ENCODE data around the gene OR51G1. TPM values are rescaled to one million over a fixed set of nuclear protein-coding genes. Genes with fewer than 3 reads are reported as not detected.

OR51G1 gene
- total RNA-seq, 2 donors from 2014 or later: not detected

- Histone ChIP-seq H3K9me3 (no peaks in the 10 kb centered on the region), H3K4me1 (no peaks in the 10 kb centered on the region), H3K27me3 (no peaks in the 10 kb centered on the region), H3K27ac (no peak overlapping the region), H3K9ac (ENCODE audit: low read depth in 2 of 2, low read length in 2 of 2) (no peak overlapping the region), H3K4me3 (no peak overlapping the region), H3K36me3 (no peaks in the 10 kb centered on the region)
- TF ChIP-seq CTCF (IDR thresholded peaks at IDR 0.05): no peak
- DNase-seq: no peak
- intact Hi-C loops (cut with DNase I): no loop called here
Measured at GRCh38 chr11:4936745-4937144, 12.6 kb upstream of the OR51G1 start.

GRCh38 chr11:4932751-4933150 lies 8.6 kb upstream of the OR51G1 start:
- Histone ChIP-seq H3K27me3 (no peaks in the 10 kb centered on the region), H3K4me3 (no peak overlapping the region), H3K4me1 (no peaks in the 10 kb centered on the region), H3K36me3 (no peaks in the 10 kb centered on the region), H3K27ac (no peak overlapping the region), H3K9ac (ENCODE audit: low read depth in 2 of 2, low read length in 2 of 2) (no peak overlapping the region), H3K9me3 (no peaks in the 10 kb centered on the region)
- TF ChIP-seq CTCF (IDR thresholded peaks at IDR 0.05): no peak
- intact Hi-C loops (cut with DNase I): no loop called here
- no peak for DNase-seq

- Histone ChIP-seq H3K27me3 (no peaks in the 10 kb centered on the region), H3K9ac (ENCODE audit: low read depth in 2 of 2, low read length in 2 of 2) (no peak overlapping the region), H3K4me3 (no peak overlapping the region), H3K27ac (no peak overlapping the region), H3K36me3 (no peaks in the 10 kb centered on the region), H3K9me3 (no peaks in the 10 kb centered on the region), H3K4me1 (no peaks in the 10 kb centered on the region)
- no peak for DNase-seq
- no peak for TF ChIP-seq CTCF (IDR thresholded peaks at IDR 0.05)
- intact Hi-C loops (cut with DNase I): no loop called here
Measured at GRCh38 chr11:4926608-4927007, 2.5 kb upstream of the OR51G1 start.

- Histone ChIP-seq H3K9ac (ENCODE audit: low read depth in 2 of 2, low read length in 2 of 2) (no peak overlapping the region), H3K27ac (no peak overlapping the region), H3K4me3 (no peak overlapping the region), H3K36me3 (no peaks in the 10 kb centered on the region), H3K27me3 (no peaks in the 10 kb centered on the region), H3K9me3 (no peaks in the 10 kb centered on the region), H3K4me1 (no peaks in the 10 kb centered on the region)
- TF ChIP-seq CTCF (IDR thresholded peaks at IDR 0.05): no peak
- no peak for DNase-seq
- intact Hi-C loops (cut with DNase I): no loop called here
Measured at GRCh38 chr11:4922304-4922703, 1.8 kb downstream of the OR51G1 start.

GRCh38 chr11:4921796-4922195 lies 2.3 kb downstream of the OR51G1 start:
- no peak overlapping the region for H3K4me3 ChIP-seq
- DNase-seq: no peak
- H3K36me3 ChIP-seq: no peaks in the 10 kb centered on the region
- H3K4me1 ChIP-seq: no peaks in the 10 kb centered on the region
- no peaks in the 10 kb centered on the region for H3K27me3 ChIP-seq
- intact Hi-C loops (cut with DNase I): no loop called here
- no peak for TF ChIP-seq CTCF (IDR thresholded peaks at IDR 0.05)
- H3K9me3 ChIP-seq: no peaks in the 10 kb centered on the region
- H3K27ac ChIP-seq: no peak overlapping the region
- no peak overlapping the region for H3K9ac ChIP-seq (ENCODE audit: low read depth in 2 of 2, low read length in 2 of 2)

- DNase-seq: no peak
- Histone ChIP-seq H3K36me3 (no peaks in the 10 kb centered on the region), H3K4me3 (no peak within 1 kb of the TSS), H3K27me3 (no peaks in the 10 kb centered on the region), H3K4me1 (no peaks in the 10 kb centered on the region), H3K27ac (no peak within 1 kb of the TSS), H3K9ac (ENCODE audit: low read depth in 2 of 2, low read length in 2 of 2) (no peak within 1 kb of the TSS), H3K9me3 (no peaks in the 10 kb centered on the region)
- no peak for TF ChIP-seq CTCF (IDR thresholded peaks at IDR 0.05)
- intact Hi-C loops (cut with DNase I): no loop called here
Measured at GRCh38 chr11:4919250-4919649, 4.9 kb downstream of the OR51G1 start, which contains the start of gene OR51G2. OR51G2 (minus strand) TSS chr11:4919350; CDS start chr11:4915663, 3,687 bp downstream.
